RWPE1 (cell line): ENCODE data around the gene AMPD2.

Experiments used
- CTCF ChIA-PET: fragments of 350-600 bp; sonication (Branson Sonifier 250); formaldehyde crosslinking; extraction: SDS; loops from one replicate; lab custom pipeline; 2021; lab: Yijun Ruan, JAX
- POLR2A ChIA-PET: fragments of 400-600 bp; formaldehyde crosslinking; extraction: SDS; loops from one replicate; lab custom pipeline; 2020; ENCODE audit warnings: antibody characterized with exemption; ENCODE audit not compliant: low non-redundant PET; lab: Yijun Ruan, JAX
- DNase-seq: peaks from one replicate; pipeline ENCODE4 v3.0.0; 2012; ENCODE audit warnings: low spot score
- H3K27ac ChIP-seq: fragments of 450-650 bp; 2 replicates; pipeline ENCODE4 v1.5.1; 2017
- TF ChIP-seq, protein P1 (sequence below): fragments of 450-650 bp; conservative IDR thresholded peaks from 2 replicates; pipeline ENCODE4 v1.5.1; 2017; ENCODE audit warnings: low read depth, mild to moderate bottlenecking

Gene AMPD2

GRCh38 chr1:109650609-109651008 lies 31.0 kb downstream of the AMPD2 start:
- ChIA-PET POLR2A (no interaction called here), CTCF (interaction anchor here (0.9 to 5.1 kb wide), 2 partner anchors 10 to 71 kb away, joined by 3 to 37 read pairs; no protein-coding TSS in a partner anchor)
- TF ChIP-seq, protein P1, sequence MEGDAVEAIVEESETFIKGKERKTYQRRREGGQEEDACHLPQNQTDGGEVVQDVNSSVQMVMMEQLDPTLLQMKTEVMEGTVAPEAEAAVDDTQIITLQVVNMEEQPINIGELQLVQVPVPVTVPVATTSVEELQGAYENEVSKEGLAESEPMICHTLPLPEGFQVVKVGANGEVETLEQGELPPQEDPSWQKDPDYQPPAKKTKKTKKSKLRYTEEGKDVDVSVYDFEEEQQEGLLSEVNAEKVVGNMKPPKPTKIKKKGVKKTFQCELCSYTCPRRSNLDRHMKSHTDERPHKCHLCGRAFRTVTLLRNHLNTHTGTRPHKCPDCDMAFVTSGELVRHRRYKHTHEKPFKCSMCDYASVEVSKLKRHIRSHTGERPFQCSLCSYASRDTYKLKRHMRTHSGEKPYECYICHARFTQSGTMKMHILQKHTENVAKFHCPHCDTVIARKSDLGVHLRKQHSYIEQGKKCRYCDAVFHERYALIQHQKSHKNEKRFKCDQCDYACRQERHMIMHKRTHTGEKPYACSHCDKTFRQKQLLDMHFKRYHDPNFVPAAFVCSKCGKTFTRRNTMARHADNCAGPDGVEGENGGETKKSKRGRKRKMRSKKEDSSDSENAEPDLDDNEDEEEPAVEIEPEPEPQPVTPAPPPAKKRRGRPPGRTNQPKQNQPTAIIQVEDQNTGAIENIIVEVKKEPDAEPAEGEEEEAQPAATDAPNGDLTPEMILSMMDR = no peak
- DNase-seq = no peak
- no peak overlapping the region for H3K27ac ChIP-seq

- DNase-seq = no peak
- CTCF ChIA-PET = interaction anchor here (0.8 to 5.1 kb wide), 4 partner anchors 12 to 359 kb away, joined by 3 to 37 read pairs (median 4); no protein-coding TSS in a partner anchor
- TF ChIP-seq, protein P1 = no peak
These were observed 32.8 kb downstream of the AMPD2 start for GRCh38 chr1:109652402-109652801.

GRCh38 chr1:109653306-109653705 lies 33.7 kb downstream of the AMPD2 start:
- TF ChIP-seq, protein P1 = no peak
- POLR2A ChIA-PET = no interaction called here
- no peak overlapping the region for H3K27ac ChIP-seq
- CTCF ChIA-PET = interaction anchor here (0.5 to 5.1 kb wide), 3 partner anchors 13 to 328 kb away, joined by 3 to 37 read pairs (median 5); no protein-coding TSS in a partner anchor
- DNase-seq = no peak

More at GRCh38 chr1:109652402-109652801, 32.8 kb downstream of the AMPD2 start:
- POLR2A ChIA-PET = no interaction called here
- no peak overlapping the region for H3K27ac ChIP-seq

GRCh38 chr1:109654519-109654918 lies 34.9 kb downstream of the AMPD2 start:
- ChIA-PET CTCF (interaction anchor here (0.6 kb wide), 1 partner anchor 98 kb away, joined by 3 read pairs; no protein-coding TSS in a partner anchor), POLR2A (no interaction called here)
- H3K27ac ChIP-seq = no peak overlapping the region
- TF ChIP-seq, protein P1 = no peak
- no peak for DNase-seq

DNA sequence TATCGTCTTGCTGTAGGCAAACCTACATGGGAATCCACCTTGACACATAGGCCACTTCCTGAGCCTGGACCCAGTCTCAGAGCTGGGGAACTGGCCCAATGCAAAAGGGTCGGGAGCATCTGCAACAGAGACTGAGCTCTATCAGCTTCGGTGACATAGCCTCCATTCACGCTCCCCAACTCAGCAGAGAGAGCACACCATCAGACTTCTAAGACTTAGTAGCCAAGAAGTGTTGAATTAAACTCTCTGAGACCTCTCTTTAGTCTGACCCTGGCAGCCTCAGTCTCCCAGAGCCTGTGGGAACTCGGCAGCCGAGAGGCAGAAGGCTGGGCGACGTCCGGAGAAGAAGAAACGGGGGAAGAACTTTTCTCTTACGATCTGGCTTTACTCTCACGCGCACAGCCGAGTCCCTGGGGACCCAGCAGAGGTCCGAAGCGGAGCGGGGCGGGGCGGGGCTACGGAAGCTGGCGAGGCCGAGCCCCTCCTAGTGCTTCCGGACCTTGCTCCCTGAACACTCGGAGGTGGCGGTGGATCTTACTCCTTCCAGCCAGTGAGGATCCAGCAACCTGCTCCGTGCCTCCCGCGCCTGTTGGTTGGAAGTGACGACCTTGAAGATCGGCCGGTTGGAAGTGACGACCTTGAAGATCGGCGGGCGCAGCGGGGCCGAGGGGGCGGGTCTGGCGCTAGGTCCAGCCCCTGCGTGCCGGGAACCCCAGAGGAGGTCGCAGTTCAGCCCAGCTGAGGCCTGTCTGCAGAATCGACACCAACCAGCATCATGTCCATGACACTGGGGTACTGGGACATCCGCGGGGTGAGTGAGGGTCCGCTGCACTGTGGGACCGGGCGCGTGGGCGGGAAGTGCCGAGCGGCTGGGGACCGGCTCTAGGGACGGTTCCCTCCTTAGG lies 36.2 kb downstream of the AMPD2 start, which contains the start of gene GSTM4:
TSS of gene GSTM4 (plus strand) at position 485 of the 905 bp plus-strand sequence. CDS start at position 776, 291 bp downstream.
- TF ChIP-seq, protein P1 = no peak
- CTCF ChIA-PET = interaction anchor here (0.5 to 1.8 kb wide), 2 partner anchors 16 to 37 kb away, joined by 3 to 9 read pairs; no protein-coding TSS in a partner anchor
- H3K27ac ChIP-seq = peak within 1 kb of the TSS; percentile 65
- POLR2A ChIA-PET = no interaction called here
- DNase-seq = peak; percentile 52

- no peak for DNase-seq
- TF ChIP-seq, protein P1 = no peak
- POLR2A ChIA-PET = no interaction called here
- H3K27ac ChIP-seq = no peak overlapping the region
- CTCF ChIA-PET = interaction anchor here (1.8 kb wide), 1 partner anchor 17 kb away, joined by 9 read pairs; no protein-coding TSS in a partner anchor
These were observed 37.8 kb downstream of the AMPD2 start for GRCh38 chr1:109657395-109657794.
